ENCODE data around the gene CGN. TPM values are rescaled to one million over a fixed set of nuclear protein-coding genes. Genes with fewer than 3 reads are reported as not detected.

The CGN gene
- total and polyA plus RNA-seq, 2 of the 13 experiments (the other 11 are each of a cell fraction or from before 2014, with no cell fraction given), result 0.75 to 0.81 TPM

GRCh38 chr1:151547119-151547899, 36.1 kb downstream of the CGN start (continued):
- no peak for TF ChIP-seq ZBTB40 (IDR thresholded peaks at IDR 0.05)
- TF ChIP-seq ZBTB40 (CRISPR knock-in tag; IDR thresholded peaks at IDR 0.05), result no peak
- TF ChIP-seq TEF (CRISPR knock-in tag; IDR thresholded peaks at IDR 0.05), result no peak
- peak; percentile 42; the same call in 1 of the 2 replicates for TF ChIP-seq SIX1 (CRISPR knock-in tag; IDR thresholded peaks at IDR 0.05; ENCODE audit: borderline replicate concordance)
- TF ChIP-seq ARID2 (CRISPR knock-in tag; IDR thresholded peaks at IDR 0.05; ENCODE audit: borderline replicate concordance), result no peak
- peak; percentile 56 for TF ChIP-seq ZNF263 (CRISPR knock-in tag; IDR thresholded peaks at IDR 0.05)
- TF ChIP-seq ZNF281 (CRISPR knock-in tag; IDR thresholded peaks at IDR 0.05; ENCODE audit: borderline replicate concordance), result peak; percentile 74; the same call in 1 of the 2 replicates
- TF ChIP-seq ARHGAP35 (CRISPR knock-in tag; IDR thresholded peaks at IDR 0.05; ENCODE audit: borderline replicate concordance), result 0 out of 2 replicates have a peak, but pooled peaks have one; percentile 29
- no peak for TF ChIP-seq ZXDC (CRISPR knock-in tag; IDR thresholded peaks at IDR 0.05)
- TF ChIP-seq DMAP1 (CRISPR knock-in tag; IDR thresholded peaks at IDR 0.05), result peak; percentile 93
- TF ChIP-seq ZFYVE20 (CRISPR knock-in tag; IDR thresholded peaks at IDR 0.05; ENCODE audit: borderline replicate concordance, low read depth), result no peak
- TF ChIP-seq ATF3 (CRISPR knock-in tag; IDR thresholded peaks at IDR 0.05), result peak; percentile 97
